ENCODE data around the gene ZFP64. TPM values are rescaled to one million over a fixed set of nuclear protein-coding genes. Genes with fewer than 3 reads are reported as not detected.

The ZFP64 gene
- total and polyA plus RNA-seq, 2 of the 4 experiments (the other 2 are of a cell fraction), result 14.3 to 17.1 TPM

GRCh38 chr20:52160621-52161204, 30.9 kb downstream of the ZFP64 start:
- H4K91ac ChIP-seq (ENCODE audit: insufficient read depth, low read depth, low read length), result no peak overlapping the region
- H4K5ac ChIP-seq (ENCODE audit: low read depth, low read length), result no peak overlapping the region
- H3K9me3 ChIP-seq (ENCODE audit: control insufficient read depth, insufficient read depth, low read length), result peaks cover 10% of the 10 kb centered on the region
- intact Hi-C loops (cut with micrococcal nuclease), result no loop called here
- no peak overlapping the region for H3K56ac ChIP-seq (ENCODE audit: extremely low read depth, insufficient read depth, low read length)
- H4K20me1 ChIP-seq (ENCODE audit: insufficient read depth, low read length), result no peaks in the 10 kb centered on the region
- no peaks in the 10 kb centered on the region for H3K27me3 ChIP-seq (ENCODE audit: control insufficient read depth, insufficient read depth, low read length)
- dilution Hi-C loops (cut with HindIII; ENCODE audit: low sequenced_read_pairs, unreplicated experiment), result no loop called here
- no peak overlapping the region for H3K14ac ChIP-seq (replicated peaks; ENCODE audit: low read depth, low read length)
- no peak overlapping the region for H2BK20ac ChIP-seq (ENCODE audit: low read depth, low read length)
- H2AFZ ChIP-seq (replicated peaks; ENCODE audit: low read length, poor library complexity), result no peak overlapping the region
- H3K23ac ChIP-seq (ENCODE audit: low read depth, low read length), result no peak overlapping the region
- H2AK9ac ChIP-seq (replicated peaks; ENCODE audit: low read depth, low read length, poor library complexity), result no peak overlapping the region
- H3K9ac ChIP-seq (ENCODE audit: low read depth, low read length), result no peak overlapping the region
- in situ Hi-C loops (cut with MboI; ENCODE audit: low sequenced_read_pairs), result no loop called here
- H2AK5ac ChIP-seq (ENCODE audit: low read depth, low read length), result no peak overlapping the region
- H3K36me3 ChIP-seq (ENCODE audit: control insufficient read depth, insufficient read depth, low read length), result peaks cover 42% of the 10 kb centered on the region
- DNase-seq (no peak), ATAC-seq (ENCODE audit: low read depth) (no peak)
- H2BK120ac ChIP-seq (ENCODE audit: low read depth, low read length), result no peak overlapping the region
- H3K4me2 ChIP-seq (ENCODE audit: low read depth, low read length), result no peak overlapping the region
- CTCF ChIA-PET, result no interaction called here
- no peak overlapping the region for H2BK5ac ChIP-seq (ENCODE audit: low read depth, low read length, poor library complexity, severe bottlenecking)
- H3K27ac ChIP-seq (ENCODE audit: insufficient read depth, low read length), result no peak overlapping the region
- POLR2A ChIA-PET (ENCODE audit: unreplicated experiment), result no interaction called here
- no peak overlapping the region for H3K4ac ChIP-seq (ENCODE audit: low read depth, low read length)
- no CpG with 5 or more reads among the region's 9 CpGs for WGBS, 2 experiments (ENCODE audit: extremely low coverage in 2 of 2, insufficient read length in 1 of 2)
- H3K18ac ChIP-seq (ENCODE audit: low read depth, low read length), result no peak overlapping the region
- H3K4me3 ChIP-seq (ENCODE audit: insufficient read depth, low read depth, low read length), result no peak overlapping the region
- no peak for TF ChIP-seq RCOR1 (IDR thresholded peaks at IDR 0.05; ENCODE audit: insufficient replicate concordance, low read length)
- BruUV-seq (replicated peaks), result no TSS peak
- no peaks in the 10 kb centered on the region; a peak in 1 of 4 replicates for H3K79me1 ChIP-seq (ENCODE audit: low read depth in 1 of 2, low read length in 2 of 2)
- no peaks in the 10 kb centered on the region for H3K9me1 ChIP-seq (ENCODE audit: insufficient read depth, low read length)
- H4K8ac ChIP-seq (ENCODE audit: low read depth in 2 of 2, low read length in 2 of 2), result no peak overlapping the region
- H3K4me1 ChIP-seq (ENCODE audit: control insufficient read depth, insufficient read depth, low read length), result no peaks in the 10 kb centered on the region
- H2BK15ac ChIP-seq (ENCODE audit: low read depth, low read length), result no peak overlapping the region

Measured in IMR-90 (cell line).